Activated gamma-delta T cell (primary cell): ENCODE data around the gene MFNG.

Source experiments
- DNase-seq: peaks from one replicate; lab custom pipeline; 2025; lab: John Stamatoyannopoulos, UW

Gene MFNG

GRCh38 chr22:37511395-37512104 lies 25.4 kb upstream of the MFNG start:
- no peak for DNase-seq

GRCh38 chr22:37510091-37510490 lies 23.9 kb upstream of the MFNG start:
- no peak for DNase-seq

GRCh38 chr22:37509059-37509860 lies 23.1 kb upstream of the MFNG start:
- no peak for DNase-seq

GRCh38 chr22:37508431-37508992 lies 22.3 kb upstream of the MFNG start:
- no peak for DNase-seq

- DNase-seq, result no peak
Measured at GRCh38 chr22:37507731-37508130, 21.5 kb upstream of the MFNG start.

- no peak for DNase-seq
Measured at GRCh38 chr22:37505989-37506388, 19.8 kb upstream of the MFNG start.

GRCh38 chr22:37505565-37505964 lies 19.4 kb upstream of the MFNG start:
- DNase-seq, result no peak

- DNase-seq, result no peak
Measured at GRCh38 chr22:37504964-37505363, 18.8 kb upstream of the MFNG start.

GRCh38 chr22:37503850-37504249 lies 17.7 kb upstream of the MFNG start:
- DNase-seq, result no peak

- no peak for DNase-seq
Measured at GRCh38 chr22:37503183-37503683, 17.0 kb upstream of the MFNG start.

GRCh38 chr22:37502342-37503182 lies 16.4 kb upstream of the MFNG start:
- DNase-seq, result no peak

- no peak for DNase-seq
Measured at GRCh38 chr22:37501610-37502341, 15.6 kb upstream of the MFNG start.

- no peak for DNase-seq
Measured at GRCh38 chr22:37500745-37501609, 14.8 kb upstream of the MFNG start.

GRCh38 chr22:37499789-37500540 lies 13.8 kb upstream of the MFNG start:
- DNase-seq, result no peak

GRCh38 chr22:37499027-37499707 lies 13.0 kb upstream of the MFNG start:
- DNase-seq, result no peak

- peak; percentile 40 for DNase-seq
Measured at GRCh38 chr22:37498289-37498909, 12.2 kb upstream of the MFNG start.

GRCh38 chr22:37497062-37497599 lies 10.9 kb upstream of the MFNG start:
- DNase-seq, result no peak

- DNase-seq, result no peak
Measured at GRCh38 chr22:37496651-37497050, 10.5 kb upstream of the MFNG start.
